ENCODE measurements around the gene SERINC5.
A peak's percentile ranks its signal among the peaks of the same experiment; 100 is the strongest.

The SERINC5 gene

GRCh38 chr5:80128141-80128540, 127.7 kb downstream of the SERINC5 start:
- peak; percentile 32 for DNase-seq (ENCODE audit: low read depth)
- no peak overlapping the region for H3K4me3 ChIP-seq (ENCODE audit: low read depth, low read length)
- no peak for TF ChIP-seq CTCF (conservative IDR thresholded peaks at IDR 0.05; ENCODE audit: low read depth, low read length)

GRCh38 chr5:80127116-80127552, 128.7 kb downstream of the SERINC5 start:
- no peak for TF ChIP-seq CTCF (conservative IDR thresholded peaks at IDR 0.05; ENCODE audit: low read depth, low read length)
- DNase-seq (ENCODE audit: low read depth) = peak; percentile 10
- H3K4me3 ChIP-seq (ENCODE audit: low read depth, low read length) = no peak overlapping the region

- peak; percentile 85 for DNase-seq (ENCODE audit: low read depth)
- no peak overlapping the region for H3K4me3 ChIP-seq (ENCODE audit: low read depth, low read length)
- TF ChIP-seq CTCF (conservative IDR thresholded peaks at IDR 0.05; ENCODE audit: low read depth, low read length) = peak; percentile 23
Measured at GRCh38 chr5:80125962-80126480, 129.8 kb downstream of the SERINC5 start.

GRCh38 chr5:80125022-80125961, 130.6 kb downstream of the SERINC5 start:
- H3K4me3 ChIP-seq (ENCODE audit: low read depth, low read length) = no peak overlapping the region
- DNase-seq (ENCODE audit: low read depth) = no peak
- no peak for TF ChIP-seq CTCF (conservative IDR thresholded peaks at IDR 0.05; ENCODE audit: low read depth, low read length)

- DNase-seq (ENCODE audit: low read depth) = no peak
- H3K4me3 ChIP-seq (ENCODE audit: low read depth, low read length) = no peak overlapping the region
- no peak for TF ChIP-seq CTCF (conservative IDR thresholded peaks at IDR 0.05; ENCODE audit: low read depth, low read length)
Measured at GRCh38 chr5:80124121-80124918, 131.5 kb downstream of the SERINC5 start.

GRCh38 chr5:80122579-80122978, 133.3 kb downstream of the SERINC5 start:
- DNase-seq (ENCODE audit: low read depth) = no peak
- TF ChIP-seq CTCF (conservative IDR thresholded peaks at IDR 0.05; ENCODE audit: low read depth, low read length) = no peak
- no peak overlapping the region for H3K4me3 ChIP-seq (ENCODE audit: low read depth, low read length)
